HG03175 (cell line): ENCODE results near the gene ING5.
"Not testable (repeated sequence)": the region's sequence is repeated elsewhere in the genome, so short reads cannot be mapped to it uniquely, and the experiment has no call there.

ENCODE experiments used
- ATAC-seq: cut with Tn5 transposase; IDR thresholded peaks from one replicate; pipeline ENCODE4 v1.9.1; 2021; ENCODE audit warnings: mild to moderate bottlenecking, moderate library complexity; ENCODE audit not compliant: unreplicated experiment

The ING5 gene

GRCh38 chr2:241736111-241736510 lies 34.3 kb downstream of the ING5 start:
- ATAC-seq: no peak

GRCh38 chr2:241738040-241738686 lies 36.3 kb downstream of the ING5 start:
- no peak for ATAC-seq

GRCh38 chr2:241739177-241739576 lies 37.3 kb downstream of the ING5 start:
- ATAC-seq: no peak

GRCh38 chr2:241739651-241740050 lies 37.8 kb downstream of the ING5 start:
- ATAC-seq: no peak

GRCh38 chr2:241741016-241741415 lies 39.2 kb downstream of the ING5 start:
- no peak for ATAC-seq

GRCh38 chr2:241742320-241742939 lies 40.6 kb downstream of the ING5 start:
- no peak for ATAC-seq

GRCh38 chr2:241743008-241743407 lies 41.2 kb downstream of the ING5 start:
- ATAC-seq: not testable (repeated sequence)

GRCh38 chr2:241743620-241744019 lies 41.8 kb downstream of the ING5 start:
- ATAC-seq: no peak

- ATAC-seq: no peak
Measured at GRCh38 chr2:241744028-241744754, 42.4 kb downstream of the ING5 start.

GRCh38 chr2:241745276-241745675 lies 43.4 kb downstream of the ING5 start:
- ATAC-seq: no peak

GRCh38 chr2:241746084-241746483 lies 44.2 kb downstream of the ING5 start:
- no peak for ATAC-seq

GRCh38 chr2:241748468-241749256 lies 46.8 kb downstream of the ING5 start:
- no peak for ATAC-seq

GRCh38 chr2:241750076-241750840 lies 48.4 kb downstream of the ING5 start:
- no peak for ATAC-seq

- ATAC-seq: no peak
Measured at GRCh38 chr2:241751152-241751551, 49.3 kb downstream of the ING5 start.

- ATAC-seq: no peak
Measured at GRCh38 chr2:241751776-241752175, 49.9 kb downstream of the ING5 start.

- ATAC-seq: no peak
Measured at GRCh38 chr2:241752253-241752652, 50.4 kb downstream of the ING5 start.

GRCh38 chr2:241752689-241753276 lies 50.9 kb downstream of the ING5 start:
- no peak for ATAC-seq

GRCh38 chr2:241753493-241753892 lies 51.7 kb downstream of the ING5 start:
- no peak for ATAC-seq

- ATAC-seq: no peak
Measured at GRCh38 chr2:241754042-241754441, 52.2 kb downstream of the ING5 start.

- ATAC-seq: no peak
Measured at GRCh38 chr2:241755166-241755565, 53.3 kb downstream of the ING5 start.
